DND-41 (cell line): ENCODE measurements around the gene PLEKHA7.
"Not testable (repeated sequence)": the region's sequence is repeated elsewhere in the genome, so short reads cannot be mapped to it uniquely, and the experiment has no call there.

Experiments used
- ATAC-seq: fragments of 200-7000 bp; cut with Tn5 transposase; 3 replicates; pipeline ENCODE4 v1.9.1; 2021; ENCODE audit warnings: low read depth; ENCODE audit not compliant: insufficient read depth
- DNase-seq: peaks from one replicate; pipeline ENCODE4 v3.0.0-alpha.2; 2020
- H2AFZ ChIP-seq: 2 replicates; pipeline ENCODE4 v1.6.0; 2012; ENCODE audit warnings: low read depth, low read length
- H3K27ac ChIP-seq: 2 replicates; pipeline ENCODE4 v1.5.1; 2012; ENCODE audit warnings: low read length, inconsistent platforms
- H3K27me3 ChIP-seq: fragments of 200-600 bp; sonication (generic); 2 replicates; pipeline ENCODE4 v1.6.0; 2012; ENCODE audit warnings: low read length, mild to moderate bottlenecking, inconsistent platforms; ENCODE audit not compliant: insufficient read depth, poor library complexity
- H3K36me3 ChIP-seq: 2 replicates; pipeline ENCODE4 v1.5.1; 2012; ENCODE audit warnings: low read length, inconsistent platforms; ENCODE audit not compliant: insufficient read depth
- H3K4me1 ChIP-seq: 2 replicates; pipeline ENCODE4 v1.5.1; 2012; ENCODE audit warnings: mild to moderate bottlenecking, low read length; ENCODE audit not compliant: insufficient read depth
- H3K4me2 ChIP-seq: 2 replicates; pipeline ENCODE4 v1.6.0; 2012; ENCODE audit warnings: mild to moderate bottlenecking, moderate library complexity, low read length, inconsistent platforms; ENCODE audit not compliant: insufficient read depth
- H3K4me3 ChIP-seq, 2 experiments: fragments of 200-600 bp in 1 of 2; shearing (Covaris generic) in 1 of 2; 2 replicates each; pipeline ENCODE4 v1.5.1; 2012 to 2016; ENCODE audit warnings: inconsistent platforms in 2 of 2, low read length in 2 of 2, mild to moderate bottlenecking in 2 of 2, low read depth in 1 of 2, moderate library complexity in 1 of 2
- H3K79me2 ChIP-seq: 2 replicates; pipeline ENCODE4 v1.6.0; 2012; ENCODE audit warnings: low read length, inconsistent platforms; ENCODE audit not compliant: insufficient read depth
- H3K9ac ChIP-seq: 2 replicates; pipeline ENCODE4 v1.6.0; 2012; ENCODE audit warnings: low read depth, mild to moderate bottlenecking, inconsistent platforms, low read length, moderate library complexity
- H3K9me3 ChIP-seq: 2 replicates; pipeline ENCODE4 v1.5.1; 2012; ENCODE audit warnings: low read length, moderate library complexity, mild to moderate bottlenecking, inconsistent platforms; ENCODE audit not compliant: insufficient read depth, severe bottlenecking
- H4K20me1 ChIP-seq: 2 replicates; pipeline ENCODE4 v1.6.0; 2012; ENCODE audit warnings: low read length; ENCODE audit not compliant: insufficient read depth
- CTCF ChIP-seq: IDR thresholded peaks from 2 replicates; pipeline ENCODE4 v1.5.1; 2012; ENCODE audit warnings: borderline replicate concordance, low read length, moderate library complexity, mild to moderate bottlenecking; ENCODE audit not compliant: poor library complexity, severe bottlenecking; ENCODE audit errors: extremely low read depth
- EZH2 ChIP-seq: IDR thresholded peaks from 3 replicates; pipeline ENCODE4 v1.6.1; 2012; ENCODE audit warnings: borderline replicate concordance, low read depth, mild to moderate bottlenecking, moderate library complexity, low read length, inconsistent platforms; ENCODE audit not compliant: severe bottlenecking

PLEKHA7 gene

GRCh38 chr11:16890442-16890841 lies 123.8 kb downstream of the PLEKHA7 start:
- Histone ChIP-seq H3K27ac (no peak overlapping the region), H3K79me2 (no peaks in the 10 kb centered on the region), H3K9ac (no peak overlapping the region), H3K36me3 (no peaks in the 10 kb centered on the region), H3K27me3 (peaks cover 4% of the 10 kb centered on the region), H3K4me2 (no peak overlapping the region), H2AFZ (no peak overlapping the region), H3K4me1 (no peaks in the 10 kb centered on the region), H4K20me1 (no peaks in the 10 kb centered on the region), H3K9me3 (peaks cover 5% of the 10 kb centered on the region), H3K4me3 (no peak overlapping the region)
- no peak for TF ChIP-seq CTCF
- no peak for TF ChIP-seq EZH2
- ATAC-seq (no peak), DNase-seq (no peak)

GRCh38 chr11:16889905-16890304 lies 124.3 kb downstream of the PLEKHA7 start:
- Histone ChIP-seq H3K9me3 (peaks cover 5% of the 10 kb centered on the region), H2AFZ (no peak overlapping the region), H4K20me1 (no peaks in the 10 kb centered on the region), H3K4me2 (no peak overlapping the region), H3K27me3 (peaks cover 4% of the 10 kb centered on the region), H3K9ac (no peak overlapping the region), H3K36me3 (no peaks in the 10 kb centered on the region), H3K4me3 (no peak overlapping the region), H3K4me1 (no peaks in the 10 kb centered on the region), H3K79me2 (no peaks in the 10 kb centered on the region), H3K27ac (no peak overlapping the region)
- TF ChIP-seq CTCF = no peak
- no peak for TF ChIP-seq EZH2
- no peak for DNase-seq
- ATAC-seq = no peak

- H3K79me2 ChIP-seq, H3K36me3 ChIP-seq, ATAC-seq, H3K9ac ChIP-seq, H3K27ac ChIP-seq, DNase-seq, H2AFZ ChIP-seq, H3K4me3 ChIP-seq, H3K9me3 ChIP-seq, H4K20me1 ChIP-seq, H3K4me2 ChIP-seq, H3K4me1 ChIP-seq, H3K27me3 ChIP-seq: not testable (repeated sequence)
These were observed 125.2 kb downstream of the PLEKHA7 start for GRCh38 chr11:16889010-16889409.

- not testable (repeated sequence) for H3K36me3 ChIP-seq, H3K27ac ChIP-seq, H3K4me2 ChIP-seq, DNase-seq, H4K20me1 ChIP-seq, H2AFZ ChIP-seq, H3K27me3 ChIP-seq, ATAC-seq, H3K9me3 ChIP-seq, H3K9ac ChIP-seq, H3K4me3 ChIP-seq, H3K79me2 ChIP-seq, H3K4me1 ChIP-seq
These were observed 126.3 kb downstream of the PLEKHA7 start for GRCh38 chr11:16887887-16888286.

GRCh38 chr11:16883174-16883573 lies 131.0 kb downstream of the PLEKHA7 start:
- Histone ChIP-seq H3K4me1 (no peaks in the 10 kb centered on the region), H4K20me1 (no peaks in the 10 kb centered on the region), H3K9me3 (no peaks in the 10 kb centered on the region), H3K9ac (no peak overlapping the region), H2AFZ (no peak overlapping the region), H3K27me3 (peaks cover 36% of the 10 kb centered on the region), H3K4me2 (no peak overlapping the region), H3K4me3 (no peak overlapping the region), H3K36me3 (no peaks in the 10 kb centered on the region), H3K79me2 (no peaks in the 10 kb centered on the region), H3K27ac (no peak overlapping the region)
- ATAC-seq = no peak
- no peak for DNase-seq
- no peak for TF ChIP-seq CTCF
- no peak for TF ChIP-seq EZH2
